CD4-positive, alpha-beta memory T cell (primary cell): ENCODE results near the gene ENTR1. TPM values are rescaled to one million over a fixed set of nuclear protein-coding genes. Genes with fewer than 3 reads are reported as not detected.

Experiments used
- CTCF ChIA-PET: fragments of 350-600 bp; sonication (Branson Sonifier 250); formaldehyde crosslinking; loops from one replicate; lab custom pipeline; 2021; ENCODE audit warnings: inconsistent platforms; ENCODE audit not compliant: partially characterized antibody; lab: Charles Lee
- POLR2A ChIA-PET: fragments of 350-600 bp; sonication (Branson Sonifier 250); formaldehyde crosslinking; loops from one replicate; lab custom pipeline; 2021; ENCODE audit not compliant: partially characterized antibody; lab: Charles Lee
- DNase-seq, 5 donors: peaks; one replicate each; pipeline versions ENCODE4 v3.0.0 to v3.0.0-alpha.2; 2020 to 2022; ENCODE audit warnings: mixed read lengths in 1 of 5
- H3K27ac ChIP-seq: one replicate; pipeline ENCODE4 v1.7.0; 2013; ENCODE audit warnings: low read depth, low read length
- H3K27me3 ChIP-seq: 2 replicates; pipeline ENCODE4 v1.7.0; 2013; ENCODE audit warnings: mild to moderate bottlenecking, low read length, moderate library complexity; ENCODE audit not compliant: insufficient read depth
- H3K36me3 ChIP-seq: 2 replicates; pipeline ENCODE4 v1.7.0; 2013; ENCODE audit warnings: mild to moderate bottlenecking, low read length, moderate library complexity; ENCODE audit not compliant: insufficient read depth
- H3K4me1 ChIP-seq: 2 replicates; pipeline ENCODE4 v1.7.0; 2013; ENCODE audit warnings: mild to moderate bottlenecking, low read length, moderate library complexity; ENCODE audit not compliant: insufficient read depth
- H3K4me3 ChIP-seq, 2 donors: one replicate each; pipeline ENCODE4 v1.7.0; 2013; ENCODE audit warnings: low read length in 2 of 2, mild to moderate bottlenecking in 1 of 2
- H3K9me3 ChIP-seq, 2 donors: one replicate each; pipeline ENCODE4 v1.7.0; 2013; ENCODE audit warnings: low read length in 2 of 2, control low read depth in 1 of 2; ENCODE audit not compliant: control insufficient read depth in 1 of 2
- H3K27ac Mint-ChIP-seq, 7 donors: one replicate each; pipeline ENCODE4 v1.8.0; 2020 to 2021; ENCODE audit warnings: mixed read lengths in 7 of 7, mild to moderate bottlenecking in 6 of 7, inconsistent platforms in 3 of 7, moderate library complexity in 3 of 7
- H3K27me3 Mint-ChIP-seq, 2 donors: one replicate each; pipeline ENCODE4 v1.8.0; 2020 to 2021; ENCODE audit warnings: mixed read lengths in 2 of 2
- H3K36me3 Mint-ChIP-seq, 2 donors: one replicate each; pipeline ENCODE4 v1.8.0; 2020 to 2021; ENCODE audit warnings: mixed read lengths in 2 of 2, inconsistent platforms in 1 of 2, mild to moderate bottlenecking in 1 of 2
- H3K4me1 Mint-ChIP-seq, 4 donors: one replicate each; pipeline ENCODE4 v1.8.0; 2020 to 2021; ENCODE audit warnings: mixed read lengths in 4 of 4, mild to moderate bottlenecking in 1 of 4
- H3K4me3 Mint-ChIP-seq, 8 donors: one replicate each; pipeline ENCODE4 v1.8.0; 2020 to 2021; ENCODE audit warnings: mixed read lengths in 8 of 8, mild to moderate bottlenecking in 7 of 8, moderate library complexity in 6 of 8, inconsistent platforms in 3 of 8
- H3K9me3 Mint-ChIP-seq, 8 donors: one replicate each; pipeline ENCODE4 v1.8.0; 2020 to 2021; ENCODE audit warnings: mixed read lengths in 8 of 8, mild to moderate bottlenecking in 5 of 8, inconsistent platforms in 3 of 8, moderate library complexity in 1 of 8
- intact Hi-C: fragments of 100-400 bp; cut with micrococcal nuclease; formaldehyde crosslinking; loops from one replicate; pipeline ENCODE4 v1.15.1; 2023
- polyA plus RNA-seq, 2 donors: library from polyadenylated mRNA; unstranded; fragments of 300-500 nt; fragmentation: Illumina TruSeq; gene quantifications; one replicate each; pipeline ENCODE4 v1.2.3, GENCODE V29; 2021
- total RNA-seq, 2 experiments: library from RNA; stranded (reverse); gene quantifications; one replicate each; pipeline ENCODE4 v1.2.3, GENCODE V29; 2021

ENTR1 gene
- total and polyA plus RNA-seq, 4 experiments from 2014 or later, result 8.3 to 85.9 (median 47.8) TPM

- peaks cover 44% of the 10 kb centered on the region for H3K36me3 ChIP-seq
- CTCF ChIA-PET, result no interaction called here
These were observed 33.3 kb upstream of the ENTR1 start for GRCh38 chr9:136443687-136444086.

DNA sequence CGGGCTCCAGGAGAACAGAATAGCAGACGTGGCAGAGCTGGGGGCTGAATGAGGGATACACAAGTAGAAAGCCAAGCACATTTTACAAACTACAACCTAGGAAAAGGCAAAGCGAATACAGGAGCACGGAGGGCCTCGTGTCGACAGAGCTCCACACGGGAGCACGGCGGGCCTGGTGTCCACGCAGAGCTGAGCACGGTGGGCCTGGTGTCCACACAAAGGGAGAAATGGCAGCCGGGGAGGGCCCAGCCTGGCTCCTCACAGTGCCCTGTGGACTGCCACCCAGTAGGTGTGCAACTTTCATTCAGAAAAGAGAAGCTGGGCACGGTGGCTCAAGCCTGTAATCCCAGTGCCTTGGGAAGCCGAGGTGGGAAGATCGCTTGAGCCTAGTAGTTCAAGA is 32.7 kb upstream of the ENTR1 start:
- H3K27ac ChIP-seq, result no peak overlapping the region
- CTCF ChIA-PET, result interaction anchor here (0.8 kb wide), 1 partner anchor 32 kb away, joined by 3 read pairs; no protein-coding TSS in a partner anchor
- H3K4me3 Mint-ChIP-seq, result no peak overlapping the region
- H3K36me3 ChIP-seq, result peaks cover 38% of the 10 kb centered on the region
- H3K9me3 Mint-ChIP-seq, result peaks cover 0 to 1% (median 0%) of the 10 kb centered on the region in 8 donors
- H3K27me3 Mint-ChIP-seq, result no peaks in the 10 kb centered on the region
- peaks cover 10% of the 10 kb centered on the region for H3K4me1 ChIP-seq
- no peaks in the 10 kb centered on the region for H3K27me3 ChIP-seq
- H3K4me3 ChIP-seq, result no peak overlapping the region
- H3K36me3 Mint-ChIP-seq, result peaks cover 17 to 51% of the 10 kb centered on the region in 2 donors
- H3K4me1 Mint-ChIP-seq, result peaks cover 3 to 12% (median 7%) of the 10 kb centered on the region in 4 donors
- H3K27ac Mint-ChIP-seq, result no peak overlapping the region
- POLR2A ChIA-PET, result interaction anchor here (1.1 to 1.3 kb wide), 3 partner anchors 33 to 284 kb away, joined by 3 to 4 read pairs (median 3); no protein-coding TSS in a partner anchor
- H3K9me3 ChIP-seq, result no peaks in the 10 kb centered on the region
- no peak for DNase-seq
- intact Hi-C loops, result no loop called here

More at GRCh38 chr9:136443687-136444086, 33.3 kb upstream of the ENTR1 start:
- Mint-ChIP-seq H3K4me3 (no peak overlapping the region), H3K9me3 (peaks cover 0 to 1% (median 0%) of the 10 kb centered on the region in 8 donors), H3K27ac (peak overlapping the region in 2 of 7 donors; percentile 21 to 59), H3K36me3 (peaks cover 22 to 51% of the 10 kb centered on the region in 2 donors), H3K4me1 (peaks cover 0 to 9% (median 3%) of the 10 kb centered on the region in 4 donors), H3K27me3 (no peaks in the 10 kb centered on the region)
- no peak for DNase-seq
- POLR2A ChIA-PET, result interaction anchor here (1.3 kb wide), 1 partner anchor 284 kb away, joined by 4 read pairs; no protein-coding TSS in a partner anchor
- Histone ChIP-seq H3K9me3 (no peaks in the 10 kb centered on the region), H3K4me3 (no peak overlapping the region), H3K27me3 (no peaks in the 10 kb centered on the region), H3K27ac (no peak overlapping the region), H3K4me1 (peaks cover 5% of the 10 kb centered on the region)
- intact Hi-C loops, result no loop called here

DNA sequence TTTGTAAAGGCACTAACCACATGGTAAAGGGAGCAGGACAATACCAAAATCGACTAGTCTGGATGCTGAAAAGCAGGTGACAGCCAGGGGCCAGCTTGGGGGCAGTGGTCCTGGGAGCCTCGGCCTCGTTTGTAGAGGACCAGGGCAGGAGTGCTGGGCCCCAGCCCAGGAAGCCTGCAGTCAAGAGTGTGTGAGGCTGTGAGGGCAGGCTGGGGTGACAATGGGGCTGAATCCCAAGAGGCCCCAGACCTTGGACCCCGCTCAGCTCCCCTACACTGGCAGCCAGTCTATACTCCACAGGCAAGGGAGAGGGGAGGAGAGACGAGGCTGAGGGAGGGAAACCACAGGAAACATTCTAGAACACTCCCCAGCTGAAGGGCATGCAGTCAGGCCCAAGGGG is 31.9 kb upstream of the ENTR1 start:
- no peak overlapping the region for H3K27ac ChIP-seq
- POLR2A ChIA-PET, result interaction anchor here (1.1 to 1.2 kb wide), 2 partner anchors 33 to 98 kb away, joined by 3 read pairs; no protein-coding TSS in a partner anchor
- no peak overlapping the region for H3K4me3 Mint-ChIP-seq
- H3K4me3 ChIP-seq, result no peak overlapping the region
- intact Hi-C loops, result no loop called here
- CTCF ChIA-PET, result interaction anchor here (0.8 to 1.7 kb wide), 2 partner anchors 31 to 36 kb away, joined by 3 to 5 read pairs; no protein-coding TSS in a partner anchor
- peaks cover 30% of the 10 kb centered on the region for H3K36me3 ChIP-seq
- peaks cover 10 to 44% of the 10 kb centered on the region in 2 donors for H3K36me3 Mint-ChIP-seq
- no peaks in the 10 kb centered on the region for H3K9me3 ChIP-seq
- H3K4me1 Mint-ChIP-seq, result peaks cover 7 to 20% (median 15%) of the 10 kb centered on the region in 4 donors
- H3K27me3 Mint-ChIP-seq, result no peaks in the 10 kb centered on the region
- no peak for DNase-seq
- peak overlapping the region in 1 of 7 donors; percentile 59 for H3K27ac Mint-ChIP-seq
- peaks cover 0 to 1% (median 0%) of the 10 kb centered on the region in 8 donors for H3K9me3 Mint-ChIP-seq
- peaks cover 18% of the 10 kb centered on the region for H3K4me1 ChIP-seq
- H3K27me3 ChIP-seq, result no peaks in the 10 kb centered on the region

GRCh38 chr9:136441681-136442245 is 31.3 kb upstream of the ENTR1 start:
- H3K9me3 ChIP-seq, result no peaks in the 10 kb centered on the region
- H3K27me3 ChIP-seq, result no peaks in the 10 kb centered on the region
- intact Hi-C loops, result no loop called here
- peaks cover 11 to 23% (median 20%) of the 10 kb centered on the region in 4 donors for H3K4me1 Mint-ChIP-seq
- H3K4me1 ChIP-seq, result peaks cover 23% of the 10 kb centered on the region
- peak overlapping the region in 5 of 7 donors; percentile 17 to 71 (median 61) for H3K27ac Mint-ChIP-seq
- H3K4me3 Mint-ChIP-seq, result peak overlapping the region in 4 of 8 donors; percentile 3 to 52 (median 29)
- peaks cover 30% of the 10 kb centered on the region for H3K36me3 ChIP-seq
- H3K27ac ChIP-seq, result no peak overlapping the region
- H3K27me3 Mint-ChIP-seq, result no peaks in the 10 kb centered on the region
- H3K36me3 Mint-ChIP-seq, result peaks cover 7 to 41% of the 10 kb centered on the region in 2 donors
- no peak for DNase-seq
- H3K4me3 ChIP-seq, result no peak overlapping the region
- H3K9me3 Mint-ChIP-seq, result peaks cover 0 to 1% (median 0%) of the 10 kb centered on the region in 8 donors
- POLR2A ChIA-PET, result interaction anchor here (0.7 to 1.2 kb wide), 3 partner anchors 32 to 98 kb away, joined by 3 read pairs; no protein-coding TSS in a partner anchor
- CTCF ChIA-PET, result interaction anchor here (1.7 kb wide), 1 partner anchor 36 kb away, joined by 5 read pairs; no protein-coding TSS in a partner anchor

GRCh38 chr9:136441191-136441680 is 30.8 kb upstream of the ENTR1 start:
- CTCF ChIA-PET, result interaction anchor here (1.2 to 1.7 kb wide), 2 partner anchors 37 to 39 kb away, joined by 3 to 5 read pairs; no protein-coding TSS in a partner anchor
- H3K36me3 ChIP-seq, result peaks cover 28% of the 10 kb centered on the region

DNA sequence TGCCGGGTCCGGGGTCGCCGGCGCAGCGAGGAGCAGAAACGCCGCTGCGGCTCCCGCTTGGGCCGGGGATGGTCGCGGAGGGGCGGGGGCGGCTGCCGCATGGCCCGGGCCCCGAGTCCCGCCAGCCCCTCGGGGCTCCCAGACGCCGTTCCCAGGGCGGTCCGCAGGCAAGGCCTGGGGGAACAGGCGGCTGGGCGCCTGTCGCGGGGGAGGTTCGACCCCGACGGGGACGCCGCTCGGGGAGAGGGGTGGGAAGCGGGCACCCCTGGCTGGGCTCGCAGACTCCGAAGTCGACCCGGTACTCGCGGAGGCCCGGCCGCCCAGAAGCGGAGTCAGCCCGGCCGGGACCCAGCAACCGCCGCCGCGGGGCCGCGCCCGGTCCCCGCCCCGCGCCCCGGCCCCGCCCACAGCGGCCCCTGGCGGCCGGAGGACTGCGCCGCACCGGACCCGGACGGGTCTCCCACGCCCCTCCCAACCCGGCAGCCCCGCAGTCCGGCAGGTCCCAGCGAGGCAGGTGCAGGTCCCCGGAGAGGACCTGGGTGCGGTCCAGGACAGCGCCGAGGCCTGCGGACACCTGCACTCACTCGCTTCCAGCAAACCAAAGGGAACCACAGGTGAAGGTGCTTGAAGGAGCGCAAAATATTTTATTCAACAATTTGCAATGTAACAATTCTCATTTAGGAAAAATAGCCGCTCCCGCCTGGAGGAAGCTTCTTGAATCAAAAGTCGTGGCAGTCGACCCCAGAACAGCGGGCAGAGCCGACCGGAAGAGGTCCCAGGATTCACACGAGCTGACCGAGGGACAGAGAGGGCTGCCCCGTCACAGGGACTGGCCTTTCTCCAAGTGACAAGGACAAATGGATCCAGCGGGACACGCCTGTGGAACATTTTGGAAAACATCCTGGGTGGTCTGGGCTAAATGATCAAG is 29.3 kb upstream of the ENTR1 start, which contains the start of gene INPP5E:
INPP5E (minus strand) TSS at position 365 of the 928 bp plus-strand sequence. CDS start 426 bp downstream, outside the sequence.
- Histone ChIP-seq H3K9me3 (no peaks in the 10 kb centered on the region), H3K27me3 (no peaks in the 10 kb centered on the region), H3K4me3 (peak within 1 kb of the TSS in 1 of 2 donors; percentile 66), H3K27ac (peak within 1 kb of the TSS; percentile 74), H3K4me1 (peaks cover 29% of the 10 kb centered on the region), H3K36me3 (peaks cover 17% of the 10 kb centered on the region)
- H3K27ac Mint-ChIP-seq, result peak within 1 kb of the TSS in 6 of 7 donors; percentile 66 to 95 (median 91)
- H3K36me3 Mint-ChIP-seq, result peaks cover 2 to 34% of the 10 kb centered on the region in 2 donors
- DNase-seq, result peak; percentile 69 to 89 (median 83)
- H3K4me3 Mint-ChIP-seq, result peak within 1 kb of the TSS; percentile 86 to 91 (median 88)
- intact Hi-C loops, result loop anchor here (1.0 kb wide), 2 partner anchors 39 to 44 kb away; partner anchors contain the start of genes SEC16A and SNAPC4
- ChIA-PET CTCF (interaction anchor here (1.0 to 1.2 kb wide), 2 partner anchors 40 to 77 kb away, joined by 3 read pairs; no protein-coding TSS in a partner anchor), POLR2A (interaction anchor here (1.1 to 2.4 kb wide), 4 partner anchors 30 to 77 kb away, joined by 3 to 16 read pairs (median 4); partner anchors contain the start of gene DNLZ)
- peaks cover 0 to 1% (median 0%) of the 10 kb centered on the region in 8 donors for H3K9me3 Mint-ChIP-seq
- H3K27me3 Mint-ChIP-seq, result no peaks in the 10 kb centered on the region
- peaks cover 16 to 36% (median 25%) of the 10 kb centered on the region in 4 donors for H3K4me1 Mint-ChIP-seq

More at GRCh38 chr9:136441191-136441680, 30.8 kb upstream of the ENTR1 start:
- no peak for DNase-seq
- H3K4me1 Mint-ChIP-seq, result peaks cover 14 to 28% (median 22%) of the 10 kb centered on the region in 4 donors
- no peaks in the 10 kb centered on the region for H3K27me3 Mint-ChIP-seq
- peaks cover 2 to 37% of the 10 kb centered on the region in 2 donors for H3K36me3 Mint-ChIP-seq
- H3K27ac ChIP-seq, result no peak overlapping the region
- intact Hi-C loops, result no loop called here
- peaks cover 28% of the 10 kb centered on the region for H3K4me1 ChIP-seq
- no peaks in the 10 kb centered on the region for H3K9me3 ChIP-seq
- peak overlapping the region in 5 of 8 donors; percentile 3 to 71 (median 17) for H3K4me3 Mint-ChIP-seq
- H3K9me3 Mint-ChIP-seq, result peaks cover 0 to 1% (median 0%) of the 10 kb centered on the region in 8 donors
- POLR2A ChIA-PET, result interaction anchor here (0.7 kb wide), 1 partner anchor 78 kb away, joined by 3 read pairs; no protein-coding TSS in a partner anchor
- H3K27ac Mint-ChIP-seq, result peak overlapping the region in 5 of 7 donors; percentile 17 to 71 (median 61)
- H3K27me3 ChIP-seq, result no peaks in the 10 kb centered on the region
- H3K4me3 ChIP-seq, result no peak overlapping the region
